Stimulated activated memory B cell treated with anti-CD40 and anti-IgM and Interleukin-4, amounts not matched to agents 10 μg/mL and 1 μg/mL and 100 μg/mL, for 72 hours (primary cell): ENCODE data around the gene RFX1.

ENCODE experiments used
- ATAC-seq: fragments of 150-1000 bp; cut with Tn5 transposase; 2 replicates; pipeline ENCODE4 v1.10.0; 2021
- H3K27ac Mint-ChIP-seq: one replicate; pipeline ENCODE4 v1.8.0; 2022; ENCODE audit warnings: mild to moderate bottlenecking, mixed read lengths
- H3K27me3 Mint-ChIP-seq: one replicate; pipeline ENCODE4 v1.8.0; 2022; ENCODE audit warnings: mixed read lengths
- H3K36me3 Mint-ChIP-seq: one replicate; pipeline ENCODE4 v1.8.0; 2022; ENCODE audit warnings: mixed read lengths
- H3K4me1 Mint-ChIP-seq: one replicate; pipeline ENCODE4 v1.8.0; 2022; ENCODE audit warnings: mixed read lengths
- H3K4me3 Mint-ChIP-seq: one replicate; pipeline ENCODE4 v1.8.0; 2022; ENCODE audit warnings: mild to moderate bottlenecking, moderate library complexity, mixed read lengths
- H3K9me3 Mint-ChIP-seq: one replicate; pipeline ENCODE4 v1.8.0; 2022; ENCODE audit warnings: mixed read lengths

The RFX1 gene

GRCh38 chr19:13966684-13967128, 39.4 kb downstream of the RFX1 start:
- H3K27me3 Mint-ChIP-seq: no peaks in the 10 kb centered on the region
- no peaks in the 10 kb centered on the region for H3K9me3 Mint-ChIP-seq
- H3K4me3 Mint-ChIP-seq: no peak overlapping the region
- peaks cover 21% of the 10 kb centered on the region for H3K36me3 Mint-ChIP-seq
- no peaks in the 10 kb centered on the region for H3K4me1 Mint-ChIP-seq
- no peak overlapping the region for H3K27ac Mint-ChIP-seq
- no peak for ATAC-seq

- Mint-ChIP-seq H3K27ac (no peak overlapping the region), H3K9me3 (no peaks in the 10 kb centered on the region), H3K4me3 (no peak overlapping the region), H3K27me3 (no peaks in the 10 kb centered on the region), H3K36me3 (peaks cover 27% of the 10 kb centered on the region), H3K4me1 (no peaks in the 10 kb centered on the region)
- no peak for ATAC-seq
Observed at GRCh38 chr19:13965926-13966683, 40.0 kb downstream of the RFX1 start.

DNA sequence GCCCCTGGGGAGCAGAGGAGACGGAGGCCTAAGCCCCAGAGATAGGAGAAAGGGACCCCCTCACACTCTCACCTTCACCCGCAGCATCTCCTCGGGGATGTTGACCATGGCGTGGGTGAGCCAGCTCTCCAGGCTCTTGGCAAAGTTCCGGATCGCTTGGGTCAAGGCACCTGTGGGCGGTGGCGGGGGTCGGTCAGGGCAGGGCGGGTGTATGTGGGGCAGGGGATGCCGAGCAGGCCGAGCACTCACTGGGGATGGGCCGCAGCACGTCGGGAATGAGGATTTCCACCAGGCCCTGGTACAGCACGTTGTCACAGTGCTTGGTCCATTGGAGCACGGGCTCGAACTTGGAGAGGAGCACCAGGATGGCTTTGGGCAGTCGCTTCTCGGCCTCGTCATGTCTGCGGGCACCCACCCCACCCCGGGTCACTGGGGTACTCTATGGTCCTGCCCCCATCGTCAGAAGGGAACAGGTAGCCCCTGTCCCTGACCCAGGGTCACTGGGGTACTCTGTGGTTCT, 40.7 kb downstream of the RFX1 start:
- no peaks in the 10 kb centered on the region for H3K27me3 Mint-ChIP-seq
- H3K9me3 Mint-ChIP-seq: no peaks in the 10 kb centered on the region
- no peak for ATAC-seq
- peaks cover 33% of the 10 kb centered on the region for H3K36me3 Mint-ChIP-seq
- H3K27ac Mint-ChIP-seq: no peak overlapping the region
- H3K4me1 Mint-ChIP-seq: no peaks in the 10 kb centered on the region
- H3K4me3 Mint-ChIP-seq: no peak overlapping the region

- Mint-ChIP-seq H3K36me3 (peaks cover 38% of the 10 kb centered on the region), H3K27ac (no peak overlapping the region), H3K4me3 (no peak overlapping the region), H3K9me3 (no peaks in the 10 kb centered on the region), H3K27me3 (no peaks in the 10 kb centered on the region), H3K4me1 (no peaks in the 10 kb centered on the region)
- no peak for ATAC-seq
Observed at GRCh38 chr19:13964776-13965175, 41.3 kb downstream of the RFX1 start.

- Mint-ChIP-seq H3K27me3 (no peaks in the 10 kb centered on the region), H3K4me3 (no peak overlapping the region), H3K36me3 (peaks cover 27% of the 10 kb centered on the region), H3K4me1 (no peaks in the 10 kb centered on the region), H3K9me3 (no peaks in the 10 kb centered on the region), H3K27ac (no peak overlapping the region)
- peak; percentile 2 for ATAC-seq
Observed at GRCh38 chr19:13963603-13964105, 42.5 kb downstream of the RFX1 start.

- peaks cover 31% of the 10 kb centered on the region for H3K36me3 Mint-ChIP-seq
- no peaks in the 10 kb centered on the region for H3K4me1 Mint-ChIP-seq
- ATAC-seq: peak; percentile 2
- no peaks in the 10 kb centered on the region for H3K9me3 Mint-ChIP-seq
- no peaks in the 10 kb centered on the region for H3K27me3 Mint-ChIP-seq
- no peak overlapping the region for H3K4me3 Mint-ChIP-seq
- no peak overlapping the region for H3K27ac Mint-ChIP-seq
Observed at GRCh38 chr19:13962699-13963602, 43.2 kb downstream of the RFX1 start.

GRCh38 chr19:13961826-13962698, 44.1 kb downstream of the RFX1 start:
- H3K27me3 Mint-ChIP-seq: no peaks in the 10 kb centered on the region
- peaks cover 34% of the 10 kb centered on the region for H3K36me3 Mint-ChIP-seq

GRCh38 chr19:13960863-13961784, 45.0 kb downstream of the RFX1 start:
- no peak for ATAC-seq
- H3K36me3 Mint-ChIP-seq: peaks cover 42% of the 10 kb centered on the region
- H3K4me1 Mint-ChIP-seq: no peaks in the 10 kb centered on the region
- H3K9me3 Mint-ChIP-seq: no peaks in the 10 kb centered on the region
- H3K4me3 Mint-ChIP-seq: no peak overlapping the region
- no peaks in the 10 kb centered on the region for H3K27me3 Mint-ChIP-seq
- H3K27ac Mint-ChIP-seq: no peak overlapping the region

More at GRCh38 chr19:13961826-13962698, 44.1 kb downstream of the RFX1 start:
- H3K4me1 Mint-ChIP-seq: no peaks in the 10 kb centered on the region
- H3K9me3 Mint-ChIP-seq: no peaks in the 10 kb centered on the region
- no peak for ATAC-seq
- H3K27ac Mint-ChIP-seq: no peak overlapping the region
- no peak overlapping the region for H3K4me3 Mint-ChIP-seq

GRCh38 chr19:13959962-13960862, 45.9 kb downstream of the RFX1 start:
- ATAC-seq: peak; percentile 46
- peaks cover 41% of the 10 kb centered on the region for H3K36me3 Mint-ChIP-seq
- H3K4me1 Mint-ChIP-seq: no peaks in the 10 kb centered on the region
- no peak overlapping the region for H3K4me3 Mint-ChIP-seq
- no peak overlapping the region for H3K27ac Mint-ChIP-seq
- no peaks in the 10 kb centered on the region for H3K27me3 Mint-ChIP-seq
- no peaks in the 10 kb centered on the region for H3K9me3 Mint-ChIP-seq

DNA sequence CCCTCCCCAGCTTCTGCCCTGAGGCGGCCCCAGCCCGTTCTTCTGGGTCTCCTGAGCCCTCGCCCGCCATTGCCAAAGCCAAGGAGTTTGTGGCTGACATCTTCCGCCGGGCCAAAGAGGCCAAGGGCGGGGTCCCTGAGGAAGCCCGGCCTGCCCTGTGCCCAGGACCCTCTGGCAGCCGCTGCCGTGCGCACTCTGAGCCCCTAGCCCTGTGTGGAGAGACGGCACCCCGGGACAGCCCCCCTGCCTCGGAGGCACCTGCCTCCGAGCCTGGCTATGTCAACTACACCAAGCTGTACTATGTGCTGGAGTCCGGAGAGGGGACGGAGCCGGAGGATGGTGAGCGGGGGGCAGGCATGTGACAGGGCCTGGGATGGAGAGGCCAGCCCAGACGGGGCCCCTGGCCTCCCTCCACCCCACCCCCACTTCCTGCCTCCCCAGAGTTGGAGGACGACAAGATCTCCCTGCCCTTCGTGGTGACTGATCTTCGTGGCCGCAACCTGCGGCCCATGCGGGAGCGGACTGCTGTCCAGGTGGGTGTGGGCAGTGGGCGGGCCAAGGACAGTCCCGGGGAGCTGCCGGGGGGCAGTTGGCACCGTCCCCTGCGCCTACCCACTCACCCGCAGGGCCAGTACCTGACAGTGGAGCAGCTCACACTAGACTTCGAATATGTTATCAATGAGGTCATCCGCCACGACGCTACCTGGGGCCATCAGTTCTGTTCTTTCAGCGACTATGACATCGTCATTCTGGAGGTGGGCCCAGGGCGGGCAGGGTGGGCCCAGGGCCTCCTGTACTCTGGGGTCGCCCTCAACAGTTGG, 46.8 kb downstream of the RFX1 start:
- Mint-ChIP-seq H3K27ac (no peak overlapping the region), H3K4me3 (no peak overlapping the region), H3K4me1 (peaks cover 3% of the 10 kb centered on the region), H3K27me3 (no peaks in the 10 kb centered on the region), H3K36me3 (peaks cover 35% of the 10 kb centered on the region), H3K9me3 (no peaks in the 10 kb centered on the region)
- ATAC-seq: no peak

DNA sequence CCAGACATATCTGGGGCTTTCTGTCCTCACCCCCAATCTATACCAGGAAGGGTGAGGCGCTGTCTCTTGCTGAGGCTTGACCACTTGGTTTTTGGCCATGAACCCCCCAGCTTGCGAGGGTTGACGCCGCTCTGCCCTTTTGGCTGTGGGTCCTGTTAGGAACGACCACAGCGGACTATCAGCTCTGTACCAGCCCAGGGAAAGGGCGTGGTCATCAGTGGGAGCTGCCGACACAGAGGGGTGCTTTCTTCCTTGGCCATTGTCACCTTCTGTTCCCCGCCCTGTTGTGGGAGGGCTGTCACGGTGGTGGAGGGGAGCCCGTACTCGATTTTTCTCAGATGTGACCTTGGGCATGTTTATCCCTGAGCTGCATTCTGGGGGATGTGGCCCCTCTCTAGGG, 48.1 kb downstream of the RFX1 start:
- no peak overlapping the region for H3K27ac Mint-ChIP-seq
- H3K36me3 Mint-ChIP-seq: peaks cover 35% of the 10 kb centered on the region
- H3K4me3 Mint-ChIP-seq: no peak overlapping the region
- peaks cover 15% of the 10 kb centered on the region for H3K4me1 Mint-ChIP-seq
- ATAC-seq: no peak
- no peaks in the 10 kb centered on the region for H3K27me3 Mint-ChIP-seq
- no peaks in the 10 kb centered on the region for H3K9me3 Mint-ChIP-seq

DNA sequence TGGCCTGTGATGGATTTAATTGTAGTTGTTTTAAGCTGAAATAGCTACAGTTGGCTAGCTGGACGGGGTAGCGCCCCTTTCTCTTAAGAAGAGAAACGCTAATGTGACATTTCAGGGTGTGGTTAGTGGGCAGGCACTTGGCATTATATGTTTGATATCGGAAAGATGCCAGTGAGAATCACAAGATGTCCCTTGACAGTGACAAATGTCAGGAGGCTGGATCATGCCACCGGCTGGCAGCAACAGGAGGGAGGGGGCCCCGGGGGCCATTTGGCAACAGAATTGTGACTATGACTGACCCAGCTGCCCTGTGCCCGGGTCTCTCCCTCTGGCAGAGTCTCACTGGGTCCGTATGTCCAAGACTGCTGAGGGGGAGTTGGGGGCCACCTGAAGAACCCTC, 49.1 kb downstream of the RFX1 start:
- H3K9me3 Mint-ChIP-seq: no peaks in the 10 kb centered on the region
- H3K27me3 Mint-ChIP-seq: no peaks in the 10 kb centered on the region
- H3K36me3 Mint-ChIP-seq: peaks cover 35% of the 10 kb centered on the region
- H3K4me3 Mint-ChIP-seq: no peak overlapping the region
- no peak for ATAC-seq
- no peak overlapping the region for H3K27ac Mint-ChIP-seq
- peaks cover 16% of the 10 kb centered on the region for H3K4me1 Mint-ChIP-seq
